Measurements from ENCODE around the gene TMEM132D.
"Not testable (repeated sequence)": the region's sequence is repeated elsewhere in the genome, so short reads cannot be mapped to it uniquely, and the experiment has no call there.

The TMEM132D gene

DNA sequence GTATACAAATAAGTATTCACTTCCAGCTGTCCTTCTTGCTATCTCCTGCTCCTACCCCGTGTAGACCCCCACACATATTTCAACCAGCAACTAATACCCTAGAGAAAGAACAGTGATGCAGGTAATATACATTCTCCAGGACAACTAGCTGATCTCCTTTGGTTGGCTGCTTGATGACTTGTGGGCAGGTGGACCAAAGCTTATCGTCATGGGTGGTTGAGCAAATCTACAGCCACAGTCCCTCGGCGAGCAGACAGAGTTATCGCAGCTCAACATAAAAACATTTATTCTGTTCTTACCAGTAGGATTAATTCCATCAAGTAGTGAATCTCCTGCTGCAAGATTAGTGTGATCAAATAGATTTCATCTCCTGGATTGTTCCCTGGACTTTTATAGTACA, 314.3 kb downstream of the TMEM132D start:
- no peak for DNase-seq (ENCODE audit: low read depth, low spot score)

DNA sequence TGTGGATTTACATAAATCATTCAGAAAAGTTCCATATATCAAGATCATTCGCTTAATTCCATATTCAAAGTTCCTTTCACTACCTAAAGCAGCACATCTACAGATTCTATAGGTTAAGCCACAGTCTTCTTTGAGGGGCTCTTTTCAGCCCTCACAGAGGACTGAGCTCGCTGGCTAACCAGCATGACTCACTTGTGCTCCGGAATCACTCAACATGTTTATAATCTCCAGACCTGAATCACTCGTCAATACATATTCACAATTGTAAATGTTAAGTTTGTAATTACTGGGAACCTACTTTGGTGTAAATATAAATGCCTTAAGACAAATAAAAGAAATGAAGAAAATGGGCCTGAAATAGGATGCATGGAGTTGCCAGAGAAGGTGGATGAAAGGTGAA, 315.7 kb downstream of the TMEM132D start:
- no peak for DNase-seq (ENCODE audit: low read depth, low spot score)

DNA sequence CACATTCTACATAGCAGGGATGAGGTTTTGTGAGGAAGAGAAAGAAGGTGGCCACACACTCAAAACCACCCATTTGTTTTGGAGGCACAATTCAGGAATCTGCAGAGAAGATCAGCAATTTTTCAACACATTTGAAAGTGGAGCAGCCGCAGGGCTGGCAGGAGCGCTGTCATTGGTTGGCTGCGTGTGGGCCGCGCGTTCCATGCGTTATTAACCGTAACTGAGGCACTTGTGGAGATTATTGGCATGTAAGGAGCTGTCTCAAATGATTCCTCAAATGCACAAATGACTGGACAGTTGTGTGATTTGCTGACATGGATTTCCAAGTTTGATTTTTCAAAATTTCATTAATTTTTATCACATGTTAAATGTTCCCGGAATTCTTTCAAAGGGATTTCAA, 318.5 kb downstream of the TMEM132D start:
- no peak for DNase-seq (ENCODE audit: low read depth, low spot score)

DNA sequence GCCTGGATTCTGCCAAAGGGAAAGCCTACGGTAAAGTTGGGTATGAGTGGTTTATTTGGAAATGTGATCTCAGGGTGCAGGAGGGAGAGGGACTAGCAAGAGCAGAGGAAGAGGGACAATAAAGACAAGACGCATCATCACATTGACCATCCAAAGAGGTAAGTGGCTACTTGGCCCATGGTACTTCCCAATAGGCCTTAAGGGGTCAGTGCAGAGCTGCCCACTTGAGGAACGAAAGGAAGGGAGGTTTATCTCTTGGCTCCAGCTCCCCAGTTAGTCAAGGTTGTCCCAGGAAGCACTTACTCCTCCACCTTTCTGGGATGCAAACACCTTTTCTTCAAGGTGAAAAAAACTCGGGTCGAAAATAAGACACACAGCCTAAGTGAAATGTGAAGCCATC, 323.9 kb downstream of the TMEM132D start:
- DNase-seq (ENCODE audit: low read depth, low spot score): no peak

DNA sequence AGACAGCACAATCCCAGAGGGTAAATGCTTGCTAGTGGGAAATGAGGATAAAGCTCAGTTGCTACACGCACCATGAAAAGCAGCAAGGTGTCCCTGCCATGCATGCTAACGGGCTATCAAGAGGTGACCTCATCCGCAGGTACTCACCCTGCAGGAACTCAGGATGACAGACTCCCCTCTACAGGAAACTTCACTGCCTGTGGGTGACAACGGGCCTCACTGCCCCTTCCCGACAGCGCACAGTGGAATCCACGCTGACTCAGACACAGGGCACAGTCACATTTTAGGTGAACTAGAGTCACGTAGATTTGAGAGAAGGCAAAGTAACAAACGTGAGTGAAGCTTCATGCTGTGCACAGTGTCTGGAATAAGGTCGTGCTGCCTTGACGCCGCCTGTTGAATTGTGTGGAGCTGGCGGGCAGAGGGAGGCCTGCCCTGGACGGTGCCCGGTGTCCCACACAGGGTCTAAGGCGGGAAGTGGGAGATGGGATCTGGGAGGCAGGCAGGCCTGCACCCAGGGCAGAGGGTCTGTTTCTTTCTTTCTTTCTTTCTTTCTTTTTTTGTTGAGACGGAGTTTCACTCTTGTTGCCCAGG, 331.8 kb downstream of the TMEM132D start:
- no peak for DNase-seq (ENCODE audit: low read depth, low spot score)

DNA sequence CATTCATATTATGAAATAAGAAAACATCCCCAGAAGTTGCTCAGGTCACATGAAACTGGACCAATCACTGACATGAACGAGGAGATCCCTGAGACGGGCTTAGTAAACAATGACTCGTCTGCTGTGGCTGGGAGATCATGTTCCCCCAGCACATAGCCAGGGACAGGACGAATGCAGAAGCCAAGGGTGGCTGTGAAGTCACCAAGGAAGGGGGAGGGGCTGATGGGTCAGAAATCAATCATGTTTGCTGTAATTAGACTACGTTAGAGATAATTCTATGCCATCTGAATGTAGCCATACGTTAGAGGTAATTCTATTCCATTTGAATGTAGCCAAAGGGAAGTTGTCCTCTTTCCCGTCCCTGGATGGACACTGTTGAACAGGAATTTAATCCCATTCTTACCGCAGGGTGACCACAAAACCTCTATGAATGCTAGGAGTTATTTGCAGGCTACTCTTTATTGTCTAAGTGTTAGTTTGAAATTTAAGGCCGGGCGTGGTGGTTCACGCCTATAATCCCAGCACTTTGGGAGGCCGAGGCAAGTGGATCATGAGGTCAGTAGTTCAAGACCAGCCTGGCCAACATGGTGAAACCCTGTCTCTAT, 332.9 kb downstream of the TMEM132D start:
- no peak for DNase-seq (ENCODE audit: low read depth, low spot score)

DNA sequence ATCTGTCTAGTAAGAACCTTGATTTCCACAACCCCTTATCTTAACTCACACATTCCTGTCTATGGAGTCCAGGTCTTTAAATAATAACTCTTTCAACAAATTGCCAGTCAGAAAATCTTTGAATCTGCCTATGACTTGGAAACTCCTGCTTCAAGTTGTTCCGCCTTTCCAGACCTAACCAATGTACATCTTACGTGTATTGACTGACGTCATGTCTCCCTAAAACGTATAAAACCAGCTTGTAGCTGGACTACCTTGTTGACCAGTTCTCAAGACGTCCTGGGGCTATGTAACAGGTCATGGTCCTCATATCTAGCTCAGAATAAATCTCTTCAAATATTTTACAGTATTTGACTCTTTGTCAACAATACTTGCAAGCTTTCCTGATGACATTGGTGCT, 337.0 kb downstream of the TMEM132D start:
- no peak for DNase-seq (ENCODE audit: low read depth, low spot score)

DNA sequence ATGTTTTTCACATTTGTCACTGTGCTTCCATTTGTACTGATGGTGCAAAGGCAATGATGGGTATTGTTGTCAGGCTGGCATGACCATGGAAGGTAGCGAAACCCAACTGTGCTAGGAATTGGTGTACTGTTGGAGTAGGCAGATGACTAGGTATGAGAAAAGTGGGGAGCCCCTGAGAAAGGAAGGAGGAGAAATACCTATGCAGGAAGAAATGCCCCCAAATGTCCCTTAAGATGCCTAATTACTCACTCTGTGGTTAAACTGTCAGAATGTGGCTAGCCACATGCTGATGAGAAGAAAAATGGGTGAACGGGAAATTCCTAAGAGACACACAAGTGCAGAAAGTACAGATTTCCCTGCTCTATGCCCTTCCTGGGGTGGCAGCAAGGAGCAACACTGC, 339.1 kb downstream of the TMEM132D start:
- no peak for DNase-seq (ENCODE audit: low read depth, low spot score)

DNA sequence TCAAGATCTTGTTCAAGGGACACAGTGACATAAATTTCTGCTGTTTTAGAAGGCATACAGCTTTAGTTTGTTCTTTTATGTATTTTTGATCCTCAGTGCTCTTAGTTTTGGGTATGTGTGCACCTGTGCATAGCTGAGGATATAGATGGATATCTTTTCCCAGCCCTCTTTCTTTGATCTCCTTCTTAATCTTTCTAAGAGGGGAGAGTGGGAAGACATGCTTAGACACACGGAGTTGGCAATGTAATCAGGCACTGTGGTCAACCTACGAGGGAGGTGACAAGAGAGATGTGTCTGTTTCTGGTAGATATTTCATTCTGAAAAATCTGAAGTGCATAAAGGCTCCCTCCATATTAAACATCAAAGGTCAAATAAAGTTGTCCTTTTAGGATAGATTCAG, 340.6 kb downstream of the TMEM132D start:
- no peak for DNase-seq (ENCODE audit: low read depth, low spot score)

DNA sequence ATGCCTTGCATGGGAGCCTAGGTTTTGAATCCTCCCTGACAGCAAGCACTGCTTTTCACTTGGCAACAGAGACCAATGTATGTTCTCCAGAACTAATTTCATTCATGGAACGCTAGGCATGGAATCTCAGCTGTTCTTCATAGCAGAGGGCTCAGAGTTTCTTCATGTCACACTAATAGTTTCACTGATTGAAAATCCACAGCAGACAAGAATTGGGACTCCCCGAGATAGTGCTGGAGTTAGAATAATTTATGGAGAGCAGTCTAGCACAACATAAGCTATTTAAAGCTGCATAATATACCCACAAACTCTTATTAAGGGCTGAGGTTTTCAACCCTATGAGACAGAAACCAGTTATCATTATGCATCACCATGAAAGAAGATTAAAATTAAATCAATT, 342.5 kb downstream of the TMEM132D start:
- no peak for DNase-seq (ENCODE audit: low read depth, low spot score)

DNA sequence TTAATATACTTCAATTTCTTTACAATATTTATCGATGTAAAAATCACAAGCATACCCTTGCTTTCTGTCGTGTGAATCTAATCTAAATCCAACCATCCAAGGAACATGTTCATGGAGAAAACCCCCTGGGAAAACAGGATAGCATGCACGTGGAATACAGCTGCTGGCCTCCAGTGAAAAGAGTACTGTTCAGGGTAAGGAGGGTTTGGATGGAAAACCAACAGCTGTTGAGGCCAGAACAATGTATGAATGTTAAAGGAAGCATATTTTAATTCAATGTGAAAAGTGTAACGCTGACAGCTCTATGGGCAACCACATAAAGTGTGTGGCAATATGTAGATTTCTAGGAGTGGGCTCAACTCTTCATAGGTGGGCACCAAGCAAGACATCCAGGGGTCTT, 344.0 kb downstream of the TMEM132D start:
- no peak for DNase-seq (ENCODE audit: low read depth, low spot score)

DNA sequence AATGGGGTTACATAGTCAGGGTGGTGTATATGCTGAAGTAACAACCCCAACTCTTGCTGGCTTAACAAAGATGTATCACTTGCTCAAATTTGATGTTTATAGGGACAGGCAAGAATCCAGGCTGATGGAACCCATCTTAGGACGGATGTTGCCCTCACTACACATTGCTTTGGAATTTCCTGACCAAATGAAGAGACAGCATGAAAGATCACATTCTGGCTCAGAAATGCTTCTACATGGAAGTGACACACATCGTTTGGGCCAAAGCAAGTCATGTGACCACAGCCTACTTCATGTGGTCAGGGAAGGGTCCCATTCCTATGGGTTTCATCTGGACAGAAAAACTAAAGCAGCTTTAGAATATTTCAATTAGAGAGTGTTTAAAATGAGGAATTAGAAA, 345.8 kb downstream of the TMEM132D start:
- DNase-seq (ENCODE audit: low read depth, low spot score): no peak

DNA sequence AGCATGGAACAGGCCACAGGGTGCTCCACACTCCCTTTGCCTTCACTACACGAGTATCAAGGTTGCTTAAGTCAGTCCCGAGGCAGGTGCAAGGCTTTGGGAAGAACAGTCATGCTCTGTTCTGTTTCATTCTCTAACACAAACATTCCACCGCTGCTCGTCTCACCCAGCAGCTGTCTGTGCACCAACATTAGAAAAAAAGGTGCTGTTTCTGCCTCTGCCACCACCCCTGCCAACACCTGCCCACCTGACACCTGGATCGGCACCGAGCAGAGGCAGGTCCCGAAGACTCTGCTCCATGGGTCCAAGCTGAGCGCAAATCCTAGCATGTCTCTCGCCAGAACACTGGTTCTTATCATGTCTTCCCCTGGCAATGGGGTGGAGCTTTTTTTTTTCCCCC, 347.7 kb downstream of the TMEM132D start:
- no peak for DNase-seq (ENCODE audit: low read depth, low spot score)

DNA sequence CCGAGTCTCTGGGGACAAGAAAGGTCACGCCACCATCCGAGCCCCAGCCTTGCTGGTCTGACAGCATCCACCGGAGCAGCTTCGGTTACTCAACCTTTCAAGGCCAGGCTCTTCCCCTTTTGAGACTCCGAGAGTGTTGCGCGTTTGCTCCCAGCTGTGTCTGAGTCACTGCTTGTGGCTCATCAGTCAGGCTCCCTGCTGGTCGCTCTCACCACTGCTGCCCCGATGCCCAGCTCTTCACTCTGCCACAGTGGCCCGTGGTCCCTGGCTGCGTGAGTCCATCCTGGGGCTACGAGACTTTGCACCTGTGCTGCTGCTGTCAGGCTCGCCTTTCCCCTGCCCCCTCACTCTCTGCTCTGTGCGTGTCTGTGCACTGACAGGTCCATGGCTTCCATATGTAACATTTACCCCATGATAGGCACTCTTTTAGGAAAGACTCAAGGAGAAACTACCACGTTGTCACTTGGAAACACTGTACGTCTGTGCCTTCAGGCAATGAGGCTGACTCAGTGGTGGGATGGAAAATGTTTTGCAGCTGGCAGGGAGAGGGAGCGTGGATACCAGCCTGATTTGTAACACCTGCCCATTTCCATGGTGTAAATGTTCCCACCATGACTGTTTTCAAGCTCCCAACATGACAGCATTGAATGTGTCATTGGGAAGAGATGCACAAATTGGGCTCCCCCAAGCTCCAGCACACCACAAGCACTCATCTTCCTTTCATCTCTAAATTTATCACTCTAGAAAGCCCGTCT, 350.7 kb downstream of the TMEM132D start:
- DNase-seq (ENCODE audit: low read depth, low spot score): no peak

DNA sequence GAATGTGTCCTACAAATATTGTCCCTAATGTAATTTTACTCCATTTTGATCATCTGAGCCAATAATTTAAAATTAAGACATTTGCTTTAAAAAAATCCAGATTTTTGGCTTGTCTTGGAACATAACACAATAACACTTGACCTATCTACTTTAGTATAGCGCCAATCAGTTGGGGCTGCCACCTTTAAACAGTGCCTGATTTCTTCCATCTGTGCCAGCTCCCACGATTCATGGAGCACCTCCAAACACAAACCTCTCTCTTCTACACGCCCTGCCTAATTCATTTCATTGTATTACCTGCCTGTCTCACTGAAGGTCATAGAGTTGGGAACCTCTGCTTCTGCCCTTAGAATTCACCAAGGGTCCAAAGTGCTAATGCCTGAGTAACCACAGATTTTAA, 352.4 kb downstream of the TMEM132D start:
- DNase-seq (ENCODE audit: low read depth, low spot score): no peak

DNA sequence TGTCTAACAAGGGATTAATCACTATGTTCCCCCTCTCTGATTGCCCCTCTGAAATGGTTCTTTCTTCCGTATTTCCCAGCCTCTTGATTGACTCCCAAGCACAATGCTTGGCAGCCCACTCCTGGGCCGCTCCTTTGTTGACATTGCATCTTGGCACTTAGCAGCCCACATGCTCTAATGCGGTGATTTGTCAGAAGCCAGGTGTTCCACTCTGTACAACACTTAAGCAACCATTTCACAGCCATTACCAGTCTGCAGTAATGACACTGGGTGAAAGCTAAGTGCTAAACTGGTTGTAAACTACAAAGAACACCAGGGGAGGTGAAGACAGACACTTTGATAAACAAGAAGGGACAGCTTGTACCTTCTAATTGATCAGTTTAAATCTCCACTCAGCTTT, 353.5 kb downstream of the TMEM132D start:
- DNase-seq (ENCODE audit: low read depth, low spot score): no peak

DNA sequence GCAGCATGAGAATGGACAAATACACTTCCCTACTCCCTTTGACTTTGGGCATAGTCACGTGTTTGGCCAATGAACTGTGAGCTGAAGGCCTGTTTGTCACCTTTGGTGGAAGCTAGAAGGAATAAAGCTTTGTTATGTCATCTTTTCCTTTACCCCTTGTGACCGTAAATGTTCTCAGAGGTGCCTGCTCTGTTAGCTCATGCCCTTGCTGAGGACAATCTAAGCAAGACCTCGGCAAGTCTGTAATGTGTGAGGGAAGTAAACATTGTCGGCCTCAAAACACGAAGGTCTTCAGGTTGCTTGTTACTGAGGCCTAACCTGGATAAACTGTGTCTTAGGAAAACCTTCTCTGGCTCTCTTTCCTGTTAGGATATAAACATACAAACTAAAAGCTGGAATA, 354.2 kb downstream of the TMEM132D start:
- DNase-seq (ENCODE audit: low read depth, low spot score): no peak

DNA sequence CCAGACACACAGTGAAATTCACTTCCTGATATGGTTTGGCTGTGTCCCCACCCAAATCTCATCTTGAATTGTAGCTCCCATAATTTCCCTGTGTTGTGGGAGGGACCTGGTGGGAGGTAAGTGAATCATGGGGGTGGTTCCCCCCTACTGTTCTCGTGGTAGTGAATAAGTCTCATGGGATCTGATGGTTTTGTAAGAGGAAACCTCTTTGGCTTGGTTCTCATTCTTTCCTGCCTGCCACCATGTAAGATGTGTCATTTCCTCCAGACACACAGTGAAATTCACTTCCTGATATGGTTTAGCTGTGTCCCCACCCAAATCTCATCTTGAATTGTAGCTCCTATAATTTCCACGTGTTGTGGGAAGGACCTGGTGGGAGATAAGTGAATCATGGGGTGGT, 354.8 kb downstream of the TMEM132D start:
- not testable (repeated sequence) for DNase-seq (ENCODE audit: low read depth, low spot score)

DNA sequence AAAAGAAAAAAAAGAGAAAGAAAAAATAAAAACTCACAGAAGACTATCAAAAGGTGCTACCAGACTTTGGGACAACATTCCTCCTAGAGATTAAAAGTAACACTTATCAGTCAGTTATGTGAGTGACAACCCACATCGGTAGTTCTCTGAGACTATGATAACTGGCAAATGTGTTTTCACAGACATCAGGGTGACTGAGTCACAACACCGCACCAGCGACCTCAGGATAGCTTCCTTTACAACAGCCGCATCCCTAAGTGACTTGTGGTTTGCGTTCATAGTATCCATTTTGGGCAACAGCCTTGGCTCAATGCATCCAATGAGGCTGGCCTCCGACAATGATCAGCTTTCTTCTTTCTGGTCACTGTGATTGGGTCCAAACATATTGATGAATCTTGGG, 359.1 kb downstream of the TMEM132D start:
- no peak for DNase-seq (ENCODE audit: low read depth, low spot score)

DNA sequence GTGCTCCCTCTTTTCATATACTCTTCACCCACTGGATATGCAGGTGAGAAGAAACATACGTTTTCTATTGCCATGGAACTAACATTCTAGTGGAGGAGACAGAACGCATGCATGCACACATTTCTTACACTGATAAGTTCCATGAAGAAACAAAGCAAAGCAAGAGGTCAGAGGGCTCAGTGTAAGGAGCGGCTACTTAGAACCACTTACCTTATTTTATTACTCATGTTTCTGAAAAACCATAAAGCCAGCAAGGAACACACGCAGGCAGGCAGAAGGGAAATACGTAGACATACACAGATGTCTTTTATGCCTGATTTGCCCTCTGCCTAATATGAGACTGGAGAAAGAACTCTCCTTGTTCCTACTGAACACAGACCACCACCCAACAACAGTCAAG, 362.9 kb downstream of the TMEM132D start:
- no peak for DNase-seq (ENCODE audit: low read depth, low spot score)

DNA sequence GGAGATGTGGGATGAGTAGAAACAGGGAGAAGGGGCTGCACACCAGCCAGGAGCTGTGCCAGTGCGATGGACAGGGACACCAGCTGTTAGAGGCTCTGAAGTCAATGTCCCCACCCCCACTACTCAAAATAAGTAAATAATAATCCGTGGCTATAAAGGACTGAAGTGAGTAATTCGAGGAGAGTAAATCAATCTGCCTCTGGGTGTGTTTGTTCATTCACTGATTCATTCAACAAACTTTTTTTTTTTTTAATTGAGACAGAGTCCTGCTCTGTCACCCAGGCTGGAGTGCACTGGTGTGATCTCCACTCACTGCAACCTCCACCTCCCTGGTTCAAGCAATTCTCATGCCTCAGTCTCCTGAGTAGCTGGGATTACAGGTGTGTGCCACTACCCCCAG, 363.6 kb downstream of the TMEM132D start:
- DNase-seq (ENCODE audit: low read depth, low spot score): no peak

DNA sequence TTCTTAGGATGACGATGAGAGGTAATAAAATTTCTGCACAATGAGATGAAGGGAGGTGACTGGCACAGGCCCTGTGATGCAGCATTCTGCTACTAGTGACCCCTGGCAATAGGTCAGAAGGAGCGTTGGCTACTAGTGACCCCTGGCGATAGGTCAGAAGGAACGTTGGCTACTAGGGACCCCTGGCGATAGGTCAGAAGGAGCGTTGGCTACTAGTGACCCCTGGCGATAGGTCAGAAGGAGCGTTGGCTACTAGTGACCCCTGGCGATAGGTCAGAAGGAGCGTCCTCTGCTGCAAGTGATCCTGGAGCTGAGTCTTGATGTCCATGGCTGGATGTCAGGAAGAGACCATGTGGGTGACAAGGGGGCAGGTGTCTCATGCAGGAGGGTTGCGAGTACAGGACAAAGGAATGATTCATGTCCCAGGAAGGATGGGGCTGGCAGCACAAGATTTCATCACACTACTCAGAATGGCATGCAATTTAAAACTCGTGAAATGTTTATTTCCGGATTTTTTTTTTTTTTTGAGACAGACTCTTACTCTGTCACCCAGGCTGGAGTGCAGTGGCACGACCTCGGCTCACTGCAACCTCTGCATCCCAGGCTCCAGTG, 365.0 kb downstream of the TMEM132D start:
- DNase-seq (ENCODE audit: low read depth, low spot score): not testable (repeated sequence)

DNA sequence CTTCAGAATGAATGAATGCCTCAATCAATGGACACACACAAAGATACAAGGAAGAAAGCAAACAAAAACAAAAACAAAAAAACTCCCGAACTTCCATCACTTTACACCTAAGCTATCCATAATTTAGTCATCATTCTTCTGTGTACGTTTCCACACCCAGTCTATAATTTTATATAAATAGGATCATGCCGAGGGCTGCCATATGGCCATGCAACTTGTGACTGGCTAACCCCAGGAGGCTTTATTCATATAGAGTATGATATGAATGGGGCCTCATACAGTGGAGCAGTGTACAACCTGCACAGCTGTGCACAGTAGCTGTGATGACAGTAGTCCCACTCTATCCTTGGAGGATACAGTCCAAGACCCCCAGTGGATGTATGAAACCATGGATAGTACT, 365.7 kb downstream of the TMEM132D start:
- DNase-seq (ENCODE audit: low read depth, low spot score): no peak
